ENCODE data around the gene SIM2. TPM values are rescaled to one million over a fixed set of nuclear protein-coding genes. Genes with fewer than 3 reads are reported as not detected.

Gene SIM2
- total RNA-seq, 2 donors from 2014 or later = not detected

DNA sequence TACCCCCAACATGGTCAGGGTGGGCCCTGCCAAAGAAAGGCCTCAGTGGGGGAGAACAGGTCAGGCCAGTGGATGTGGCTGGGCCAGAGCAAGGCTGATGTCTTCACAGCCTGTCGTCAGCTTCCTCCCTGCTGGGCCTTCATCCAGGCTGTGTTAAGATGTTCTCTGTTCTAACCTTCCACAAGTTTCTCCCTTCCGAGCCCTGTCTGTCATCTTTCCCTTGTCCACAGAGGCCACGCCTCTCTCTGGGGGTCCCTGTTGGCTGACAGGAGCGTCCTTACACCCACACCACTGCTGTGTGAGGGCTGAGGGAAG lies 36.2 kb downstream of the SIM2 start:
- no peak for ATAC-seq (ENCODE audit: insufficient number of reproducible peaks, low FRiP score, low read depth)
- DNase-seq (ENCODE audit: low spot score) = no peak
- H3K36me3 ChIP-seq = no peaks in the 10 kb centered on the region
- TF ChIP-seq, protein P1, sequence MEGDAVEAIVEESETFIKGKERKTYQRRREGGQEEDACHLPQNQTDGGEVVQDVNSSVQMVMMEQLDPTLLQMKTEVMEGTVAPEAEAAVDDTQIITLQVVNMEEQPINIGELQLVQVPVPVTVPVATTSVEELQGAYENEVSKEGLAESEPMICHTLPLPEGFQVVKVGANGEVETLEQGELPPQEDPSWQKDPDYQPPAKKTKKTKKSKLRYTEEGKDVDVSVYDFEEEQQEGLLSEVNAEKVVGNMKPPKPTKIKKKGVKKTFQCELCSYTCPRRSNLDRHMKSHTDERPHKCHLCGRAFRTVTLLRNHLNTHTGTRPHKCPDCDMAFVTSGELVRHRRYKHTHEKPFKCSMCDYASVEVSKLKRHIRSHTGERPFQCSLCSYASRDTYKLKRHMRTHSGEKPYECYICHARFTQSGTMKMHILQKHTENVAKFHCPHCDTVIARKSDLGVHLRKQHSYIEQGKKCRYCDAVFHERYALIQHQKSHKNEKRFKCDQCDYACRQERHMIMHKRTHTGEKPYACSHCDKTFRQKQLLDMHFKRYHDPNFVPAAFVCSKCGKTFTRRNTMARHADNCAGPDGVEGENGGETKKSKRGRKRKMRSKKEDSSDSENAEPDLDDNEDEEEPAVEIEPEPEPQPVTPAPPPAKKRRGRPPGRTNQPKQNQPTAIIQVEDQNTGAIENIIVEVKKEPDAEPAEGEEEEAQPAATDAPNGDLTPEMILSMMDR (IDR thresholded peaks at IDR 0.05) = no peak
- no peak overlapping the region for H3K4me3 ChIP-seq
- no peak overlapping the region for H3K27ac ChIP-seq
- peaks cover 4% of the 10 kb centered on the region for H3K27me3 ChIP-seq (replicated peaks; ENCODE audit: insufficient read depth)
- H3K4me1 ChIP-seq (ENCODE audit: control insufficient read depth in 1 of 2, low read depth in 2 of 2) = no peaks in the 10 kb centered on the region
- no peaks in the 10 kb centered on the region for H3K9me3 ChIP-seq

DNA sequence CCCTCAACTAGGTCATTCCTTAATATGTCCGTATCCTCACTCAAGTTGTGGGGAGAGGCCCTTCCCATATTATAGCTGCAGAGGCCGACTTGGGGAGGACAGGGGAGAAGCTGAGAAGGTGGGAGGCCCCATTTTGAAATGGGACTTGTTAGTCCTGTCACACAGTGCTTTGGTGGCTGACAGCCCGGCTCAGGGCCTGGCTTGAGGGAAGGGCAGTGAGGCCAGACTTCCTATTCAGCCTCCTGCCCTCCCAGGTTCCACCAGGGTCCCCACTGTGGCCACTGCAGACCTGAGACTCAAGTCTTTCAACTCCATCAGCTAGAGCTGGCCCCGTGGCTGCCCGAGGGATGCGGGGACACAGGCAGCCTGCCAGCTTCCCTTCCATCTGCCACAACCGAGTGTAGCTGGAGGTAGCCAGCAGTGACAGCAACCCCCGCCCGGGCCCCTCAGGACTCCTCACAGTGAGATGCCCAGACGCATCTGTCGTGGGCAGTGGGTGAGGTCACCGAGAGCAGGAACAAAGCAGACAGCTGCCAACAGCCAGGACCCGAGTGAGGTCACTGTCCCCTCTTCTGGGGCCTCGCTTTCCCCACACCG lies 36.9 kb downstream of the SIM2 start:
- H3K27ac ChIP-seq = no peak overlapping the region
- no peaks in the 10 kb centered on the region for H3K36me3 ChIP-seq
- H3K27me3 ChIP-seq (replicated peaks; ENCODE audit: insufficient read depth) = peaks cover 4% of the 10 kb centered on the region
- TF ChIP-seq, protein P1 (IDR thresholded peaks at IDR 0.05) = no peak
- H3K9me3 ChIP-seq = no peaks in the 10 kb centered on the region
- no peaks in the 10 kb centered on the region for H3K4me1 ChIP-seq (ENCODE audit: control insufficient read depth in 1 of 2, low read depth in 2 of 2)
- ATAC-seq (ENCODE audit: insufficient number of reproducible peaks, low FRiP score, low read depth) (no peak), DNase-seq (ENCODE audit: low spot score) (no peak)
- no peak overlapping the region for H3K4me3 ChIP-seq

DNA sequence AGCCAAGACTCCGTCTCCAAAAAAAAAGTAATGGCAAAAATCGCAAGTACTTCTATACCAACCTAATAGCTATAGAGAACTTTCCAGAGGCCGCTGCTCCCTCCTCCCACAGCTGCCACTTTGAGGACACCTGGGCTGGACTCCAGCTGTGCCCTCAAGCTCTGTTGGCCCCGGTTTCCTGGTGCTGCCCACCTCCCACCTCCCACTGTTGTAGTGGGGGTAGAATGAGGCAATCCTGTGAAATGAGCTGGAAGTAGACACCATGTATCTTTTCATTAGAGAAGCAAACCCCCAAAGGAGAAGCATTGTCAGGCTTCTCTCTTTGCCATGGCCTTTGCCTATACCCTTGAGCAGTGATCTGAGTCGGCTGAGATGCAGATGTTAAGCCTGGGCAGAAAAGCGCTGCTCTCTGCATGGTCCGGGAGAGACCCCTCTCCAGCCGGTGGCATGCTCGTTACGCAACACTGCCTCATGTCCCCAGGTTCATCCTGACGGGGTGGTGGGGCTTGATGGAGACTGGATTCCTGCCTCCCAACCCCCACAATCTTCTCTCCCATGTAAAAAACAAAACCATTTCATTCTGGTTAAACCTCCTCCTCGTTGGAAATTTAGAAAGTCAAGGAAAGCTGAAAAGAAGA lies 39.7 kb downstream of the SIM2 start:
- no peak for ATAC-seq (ENCODE audit: insufficient number of reproducible peaks, low FRiP score, low read depth)
- H3K4me1 ChIP-seq (ENCODE audit: control insufficient read depth in 1 of 2, low read depth in 2 of 2) = no peaks in the 10 kb centered on the region
- no peaks in the 10 kb centered on the region for H3K9me3 ChIP-seq
- TF ChIP-seq, protein P1 (IDR thresholded peaks at IDR 0.05) = no peak
- DNase-seq (ENCODE audit: low spot score) = no peak
- H3K27me3 ChIP-seq (replicated peaks; ENCODE audit: insufficient read depth) = peaks cover 4% of the 10 kb centered on the region
- H3K27ac ChIP-seq = no peak overlapping the region
- H3K4me3 ChIP-seq = no peak overlapping the region
- no peaks in the 10 kb centered on the region for H3K36me3 ChIP-seq

DNA sequence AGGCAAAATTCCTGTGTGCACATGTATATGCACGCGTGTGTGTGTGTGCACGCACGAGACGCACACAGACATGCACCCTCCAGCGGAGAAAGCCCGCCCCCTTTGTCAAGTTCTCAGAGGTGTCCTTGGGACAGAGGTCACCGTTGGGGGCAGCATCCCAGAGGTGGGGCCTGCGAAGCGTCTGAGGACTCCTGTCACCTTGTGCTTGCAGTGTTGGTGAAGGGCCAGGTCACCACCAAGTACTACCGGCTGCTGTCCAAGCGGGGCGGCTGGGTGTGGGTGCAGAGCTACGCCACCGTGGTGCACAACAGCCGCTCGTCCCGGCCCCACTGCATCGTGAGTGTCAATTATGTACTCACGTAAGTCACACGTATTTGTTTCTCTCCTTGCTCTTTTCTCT lies 42.6 kb downstream of the SIM2 start:
- DNase-seq (ENCODE audit: low spot score) (no peak), ATAC-seq (ENCODE audit: insufficient number of reproducible peaks, low FRiP score, low read depth) (no peak)

DNA sequence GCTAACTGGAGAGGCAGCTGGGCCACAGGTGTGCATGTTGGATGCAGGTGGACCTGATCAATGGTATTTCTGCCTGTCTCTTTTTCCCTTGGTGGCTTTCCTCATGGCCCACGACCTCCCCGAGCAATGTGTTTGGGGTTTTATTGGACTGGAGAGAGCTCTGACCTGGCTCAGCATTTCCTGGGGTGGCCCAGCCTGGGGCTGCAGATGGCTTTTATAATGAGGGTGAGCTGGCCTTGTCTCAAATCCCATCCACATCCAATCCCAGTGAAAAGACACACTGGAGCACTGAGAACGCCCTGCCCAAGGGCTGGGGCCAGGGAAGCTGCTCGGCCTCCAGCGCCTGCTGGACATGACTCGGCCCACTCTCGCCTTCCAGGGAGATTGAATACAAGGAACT lies 44.1 kb downstream of the SIM2 start:
- ATAC-seq (ENCODE audit: insufficient number of reproducible peaks, low FRiP score, low read depth) (no peak), DNase-seq (ENCODE audit: low spot score) (no peak)
- Histone ChIP-seq H3K36me3 (no peaks in the 10 kb centered on the region), H3K4me1 (ENCODE audit: control insufficient read depth in 1 of 2, low read depth in 2 of 2) (peaks cover 0 to 13% of the 10 kb centered on the region in 2 donors), H3K9me3 (no peaks in the 10 kb centered on the region), H3K27me3 (replicated peaks; ENCODE audit: insufficient read depth) (peaks cover under 1% of the 10 kb centered on the region), H3K4me3 (no peak overlapping the region), H3K27ac (no peak overlapping the region)
- TF ChIP-seq, protein P1 (IDR thresholded peaks at IDR 0.05) = no peak

More for the DNA sequence above, 42.6 kb downstream of the SIM2 start:
- peaks cover 0 to 8% of the 10 kb centered on the region in 2 donors for H3K4me1 ChIP-seq (ENCODE audit: control insufficient read depth in 1 of 2, low read depth in 2 of 2)
- H3K27me3 ChIP-seq (replicated peaks; ENCODE audit: insufficient read depth) = no peaks in the 10 kb centered on the region
- no peak overlapping the region for H3K27ac ChIP-seq
- no peaks in the 10 kb centered on the region for H3K36me3 ChIP-seq
- H3K9me3 ChIP-seq = no peaks in the 10 kb centered on the region
- TF ChIP-seq, protein P1 (IDR thresholded peaks at IDR 0.05) = no peak
- no peak overlapping the region for H3K4me3 ChIP-seq

All from thoracic aorta (tissue), 2 donors.